ENCODE data around the gene CAPZB. TPM values are rescaled to one million over a fixed set of nuclear protein-coding genes. Genes with fewer than 3 reads are reported as not detected.

CAPZB gene
- total and polyA plus RNA-seq, 2 of the 4 experiments (the other 2 are of a cell fraction) = 216 to 304 TPM

DNA sequence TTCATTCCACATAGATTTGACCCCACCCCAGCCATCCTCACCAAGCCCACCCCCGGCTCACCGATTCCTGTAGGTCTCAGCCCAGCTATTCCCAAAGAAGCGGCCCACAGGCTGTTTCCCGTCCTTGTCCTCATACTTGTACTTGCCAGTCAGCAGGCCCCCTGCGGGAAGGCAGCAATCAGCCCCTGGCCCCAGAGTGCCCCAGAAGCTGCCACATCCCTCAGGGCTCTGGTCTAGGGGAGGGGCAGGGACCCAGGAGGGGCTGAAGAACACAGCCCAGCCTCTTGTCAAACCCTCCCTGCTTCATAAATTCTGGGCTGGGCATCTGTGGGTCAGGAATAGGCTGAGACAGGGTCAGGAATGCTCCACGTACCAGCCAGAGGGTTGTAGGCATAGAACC, 178.4 kb downstream of the CAPZB start:
- Histone ChIP-seq H4K5ac (ENCODE audit: low read depth, low read length) (no peak overlapping the region), H4K20me1 (ENCODE audit: insufficient read depth, low read length) (peaks cover 14% of the 10 kb centered on the region), H2AK5ac (ENCODE audit: low read depth, low read length) (no peak overlapping the region), H3K4me2 (ENCODE audit: low read depth, low read length) (no peak overlapping the region), H3K27me3 (ENCODE audit: control insufficient read depth, insufficient read depth, low read length) (no peaks in the 10 kb centered on the region), H3K4me3 (ENCODE audit: insufficient read depth, low read depth, low read length) (no peak overlapping the region), H3K36me3 (ENCODE audit: control insufficient read depth, insufficient read depth, low read length) (peaks cover 48% of the 10 kb centered on the region), H3K4ac (ENCODE audit: low read depth, low read length) (no peak overlapping the region), H3K27ac (ENCODE audit: insufficient read depth, low read length) (no peak overlapping the region), H4K91ac (ENCODE audit: insufficient read depth, low read depth, low read length) (no peak overlapping the region), H3K56ac (ENCODE audit: extremely low read depth, insufficient read depth, low read length) (no peak overlapping the region), H3K14ac (replicated peaks; ENCODE audit: low read depth, low read length) (no peak overlapping the region), H3K9ac (ENCODE audit: low read depth, low read length) (no peak overlapping the region), H2AFZ (replicated peaks; ENCODE audit: low read length, poor library complexity) (no peak overlapping the region), H2AK9ac (replicated peaks; ENCODE audit: low read depth, low read length, poor library complexity) (no peak overlapping the region), H4K8ac (ENCODE audit: low read depth in 2 of 2, low read length in 2 of 2) (no peak overlapping the region), H2BK5ac (ENCODE audit: low read depth, low read length, poor library complexity, severe bottlenecking) (no peak overlapping the region), H2BK20ac (ENCODE audit: low read depth, low read length) (no peak overlapping the region), H2BK120ac (ENCODE audit: low read depth, low read length) (no peak overlapping the region), H3K9me3 (ENCODE audit: control insufficient read depth, insufficient read depth, low read length) (no peaks in the 10 kb centered on the region), H2BK15ac (ENCODE audit: low read depth, low read length) (no peak overlapping the region), H3K79me1 (ENCODE audit: low read depth in 1 of 2, low read length in 2 of 2) (peaks cover 14 to 32% of the 10 kb centered on the region in 2 experiments), H3K4me1 (ENCODE audit: control insufficient read depth, insufficient read depth, low read length) (peaks cover 12% of the 10 kb centered on the region), H3K23ac (ENCODE audit: low read depth, low read length) (no peak overlapping the region), H3K9me1 (ENCODE audit: insufficient read depth, low read length) (peaks cover 6% of the 10 kb centered on the region), H3K18ac (ENCODE audit: low read depth, low read length) (no peak overlapping the region)
- ATAC-seq (ENCODE audit: low read depth) = no peak
- in situ Hi-C loops (cut with MboI; ENCODE audit: low sequenced_read_pairs) = no loop called here
- intact Hi-C loops (cut with micrococcal nuclease) = no loop called here
- 93% methylated on average over 4 of the region's 6 CpGs; no CpG with 5 or more reads in 1 of the 2 experiments for WGBS, 2 experiments (ENCODE audit: extremely low coverage in 2 of 2, insufficient read length in 1 of 2)
- DNase-seq = no peak
- CTCF ChIA-PET = no interaction called here
- POLR2A ChIA-PET (ENCODE audit: unreplicated experiment) = no interaction called here
- TF ChIP-seq POLR2A (IDR thresholded peaks at IDR 0.05; ENCODE audit: low read depth, low read length) = no peak
- TF ChIP-seq, protein P1, sequence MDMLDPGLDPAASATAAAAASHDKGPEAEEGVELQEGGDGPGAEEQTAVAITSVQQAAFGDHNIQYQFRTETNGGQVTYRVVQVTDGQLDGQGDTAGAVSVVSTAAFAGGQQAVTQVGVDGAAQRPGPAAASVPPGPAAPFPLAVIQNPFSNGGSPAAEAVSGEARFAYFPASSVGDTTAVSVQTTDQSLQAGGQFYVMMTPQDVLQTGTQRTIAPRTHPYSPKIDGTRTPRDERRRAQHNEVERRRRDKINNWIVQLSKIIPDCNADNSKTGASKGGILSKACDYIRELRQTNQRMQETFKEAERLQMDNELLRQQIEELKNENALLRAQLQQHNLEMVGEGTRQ (IDR thresholded peaks at IDR 0.05; ENCODE audit: low read depth, low read length) = no peak
- no peak for TF ChIP-seq MAZ (IDR thresholded peaks at IDR 0.05; ENCODE audit: borderline replicate concordance, low read depth, low read length)
- TF ChIP-seq, protein P2, sequence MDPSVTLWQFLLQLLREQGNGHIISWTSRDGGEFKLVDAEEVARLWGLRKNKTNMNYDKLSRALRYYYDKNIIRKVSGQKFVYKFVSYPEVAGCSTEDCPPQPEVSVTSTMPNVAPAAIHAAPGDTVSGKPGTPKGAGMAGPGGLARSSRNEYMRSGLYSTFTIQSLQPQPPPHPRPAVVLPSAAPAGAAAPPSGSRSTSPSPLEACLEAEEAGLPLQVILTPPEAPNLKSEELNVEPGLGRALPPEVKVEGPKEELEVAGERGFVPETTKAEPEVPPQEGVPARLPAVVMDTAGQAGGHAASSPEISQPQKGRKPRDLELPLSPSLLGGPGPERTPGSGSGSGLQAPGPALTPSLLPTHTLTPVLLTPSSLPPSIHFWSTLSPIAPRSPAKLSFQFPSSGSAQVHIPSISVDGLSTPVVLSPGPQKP (IDR thresholded peaks at IDR 0.05; ENCODE audit: borderline replicate concordance, low read depth, low read length) = no peak
- no peak for TF ChIP-seq RAD21 (IDR thresholded peaks at IDR 0.05; ENCODE audit: low read length)
- no peak for TF ChIP-seq CEBPB (IDR thresholded peaks at IDR 0.05; ENCODE audit: low read depth, low read length)
- no peak for TF ChIP-seq BHLHE40 (IDR thresholded peaks at IDR 0.05; ENCODE audit: low read depth, low read length)
- no peak for TF ChIP-seq CTCF (conservative IDR thresholded peaks at IDR 0.05; ENCODE audit: low read depth, low read length)
- TF ChIP-seq RCOR1 (IDR thresholded peaks at IDR 0.05; ENCODE audit: insufficient replicate concordance, low read length) = no peak
- TF ChIP-seq RFX5 (IDR thresholded peaks at IDR 0.05; ENCODE audit: low read depth, low read length) = no peak
- BruUV-seq (replicated peaks) = no TSS peak
- dilution Hi-C loops (cut with HindIII; ENCODE audit: low sequenced_read_pairs, unreplicated experiment) = no loop called here
